ENCODE data around the gene SERBP1.

- TF ChIP-seq CTCF (IDR thresholded peaks at IDR 0.05; ENCODE audit: insufficient read depth, low read depth, low read length) = no peak
- TF ChIP-seq EZH2 (IDR thresholded peaks at IDR 0.05; ENCODE audit: insufficient read depth, low read length) = no peak
These were observed 11.0 kb upstream of the SERBP1 start for GRCh38 chr1:67441183-67441582.

Measured in astrocyte (in vitro differentiated cells and primary cell).